HCT116 (cell line): ENCODE data around the gene ZNF425. TPM values are rescaled to one million over a fixed set of nuclear protein-coding genes. Genes with fewer than 3 reads are reported as not detected.

ENCODE experiments used
- ATAC-seq: fragments of 200-7000 bp; cut with Tn5 transposase; 2 replicates; pipeline ENCODE4 v1.9.1; 2020; ENCODE audit warnings: mild to moderate bottlenecking, moderate library complexity
- Bru-seq: library from RNA; stranded (reverse); fragments of 400-500 nt; gene quantifications from one replicate; lab custom pipeline; 2021; lab: Mats Ljungman, UMichigan
- BruChase-seq, 2 experiments: library from RNA; stranded (reverse); fragments of 400-500 nt; gene quantifications; one replicate each; lab custom pipeline; 2021; lab: Mats Ljungman, UMichigan
- BruUV-seq: library from RNA; stranded (reverse); fragments of 400-500 nt; replicated peaks from 2 replicates; lab custom pipeline; 2021; lab: Mats Ljungman, UMichigan
- CTCF ChIA-PET: fragments of 300-600 bp; sonication (Branson Sonifier 250); formaldehyde crosslinking; loops from one replicate; lab custom pipeline; 2021; ENCODE audit warnings: antibody characterized with exemption; lab: Charles Lee
- POLR2A ChIA-PET: fragments of 300-600, 350-600 bp; sonication (Branson Sonifier 250); formaldehyde crosslinking; loops from one replicate; lab custom pipeline; 2021; ENCODE audit warnings: antibody characterized with exemption; lab: Charles Lee
- RAD21 ChIA-PET, 2 experiments: fragments of 300-600 bp; sonication (Branson Sonifier 250); formaldehyde crosslinking; loops; one replicate each; lab custom pipeline; 2023; ENCODE audit warnings: low total read pairs in 2 of 2; ENCODE audit not compliant: uncharacterized antibody in 2 of 2, unreplicated experiment in 2 of 2, low non-redundant PET in 1 of 2; lab: Charles Lee
- DNase-seq: peaks from one replicate; pipeline ENCODE4 v3.0.0-alpha.2; 2010; ENCODE audit warnings: low read depth, low spot score
- H2AFZ ChIP-seq: fragments of 200-600 bp; shearing (Covaris generic), sonication (generic); 2 replicates; pipeline ENCODE4 v1.6.1; 2017; ENCODE audit warnings: low read depth, mixed run types, mixed read lengths, antibody characterized with exemption, low read length; ENCODE audit not compliant: poor library complexity, severe bottlenecking
- H3K27ac ChIP-seq: 2 replicates; pipeline ENCODE4 v1.5.1; 2012; ENCODE audit warnings: low read depth, low read length
- H3K27me3 ChIP-seq: fragments of 200-600 bp; sonication (generic); 2 replicates; pipeline ENCODE4 v1.6.1; 2016; ENCODE audit warnings: mixed run types, low read length, mixed read lengths; ENCODE audit not compliant: insufficient read depth
- H3K36me3 ChIP-seq, 2 experiments: fragments of 200-500 bp in 1 of 2; fragments of 200-600 bp in 1 of 2; sonication (Bioruptor generic) in 1 of 2; sonication (generic) in 1 of 2; 2 replicates each; pipeline versions ENCODE4 v1.5.1 to v1.6.1; 2014 to 2016; ENCODE audit warnings: low read length in 2 of 2, inconsistent platforms in 1 of 2, mixed read lengths in 1 of 2, mixed run types in 1 of 2; ENCODE audit not compliant: insufficient read depth in 2 of 2, control insufficient read depth in 1 of 2
- H3K4me1 ChIP-seq, 2 experiments: fragments of 200-600 bp in 1 of 2; sonication (generic) in 1 of 2; 2 replicates each; pipeline versions ENCODE4 v1.5.1 to v1.6.1; 2012 to 2017; ENCODE audit warnings: low read length in 2 of 2, inconsistent platforms in 1 of 2, mild to moderate bottlenecking in 1 of 2, mixed read lengths in 1 of 2, mixed run types in 1 of 2, moderate library complexity in 1 of 2; ENCODE audit not compliant: insufficient read depth in 2 of 2, control insufficient read depth in 1 of 2
- H3K4me2 ChIP-seq: fragments of 200-600 bp; sonication (generic); 2 replicates; pipeline ENCODE4 v1.6.1; 2017; ENCODE audit warnings: mixed run types, low read length, mixed read lengths
- H3K4me3 ChIP-seq, 2 experiments: fragments of 200-600 bp in 1 of 2; sonication (generic) in 1 of 2; replicated peaks in 1 of 2; 2 replicates each; pipeline ENCODE4 v1.5.1; 2011 to 2016; ENCODE audit warnings: low read length in 2 of 2, control low read depth in 1 of 2, low read depth in 1 of 2, mild to moderate bottlenecking in 1 of 2, mixed read lengths in 1 of 2, mixed run types in 1 of 2
- H3K79me2 ChIP-seq: fragments of 200-600 bp; sonication (generic); 2 replicates; pipeline ENCODE4 v1.6.1; 2017; ENCODE audit warnings: mild to moderate bottlenecking, mixed run types, low read length, moderate library complexity, mixed read lengths; ENCODE audit not compliant: insufficient read depth
- H3K9ac ChIP-seq: fragments of 200-600 bp; sonication (generic); 2 replicates; pipeline ENCODE4 v1.6.1; 2016; ENCODE audit warnings: low read length, mixed read lengths
- H3K9me2 ChIP-seq: fragments of 200-600 bp; sonication (generic), shearing (Covaris generic); 2 replicates; pipeline ENCODE4 v1.6.1; 2017; ENCODE audit warnings: mixed run types, mild to moderate bottlenecking, moderate library complexity; ENCODE audit not compliant: insufficient read depth
- H3K9me3 ChIP-seq, 2 experiments: fragments of 200-500 bp in 1 of 2; fragments of 200-600 bp in 1 of 2; sonication (Bioruptor generic) in 1 of 2; sonication (generic) in 1 of 2; 2 replicates each; pipeline ENCODE4 v1.6.1; 2014 to 2017; ENCODE audit warnings: low read length in 2 of 2, mixed read lengths in 2 of 2, inconsistent platforms in 1 of 2, low read depth in 1 of 2, mild to moderate bottlenecking in 1 of 2, mixed run types in 1 of 2, moderate library complexity in 1 of 2; ENCODE audit not compliant: control insufficient read depth in 1 of 2, insufficient read depth in 1 of 2
- H4K20me1 ChIP-seq: fragments of 200-600 bp; sonication (generic), shearing (Covaris generic); 2 replicates; pipeline ENCODE4 v1.6.1; 2017; ENCODE audit warnings: mixed run types, mild to moderate bottlenecking, moderate library complexity; ENCODE audit not compliant: insufficient read depth
- CBX3 ChIP-seq: IDR thresholded peaks from 2 replicates; pipeline ENCODE4 v1.6.1; 2012; ENCODE audit warnings: low read depth
- CEBPB ChIP-seq: IDR thresholded peaks from 2 replicates; pipeline ENCODE4 v1.6.1; 2012; ENCODE audit warnings: low read depth
- CTCF ChIP-seq, 3 experiments: fragments of 200-600 bp in 1 of 3; sonication (generic) in 1 of 3; IDR thresholded peaks in 2 of 3; conservative IDR thresholded peaks in 1 of 3; 2 replicates each; pipeline ENCODE4 v1.5.1; 2012 to 2017; ENCODE audit warnings: low read depth in 2 of 3, low read length in 2 of 3, antibody characterized with exemption in 1 of 3, borderline replicate concordance in 1 of 3, control low read depth in 1 of 3, mild to moderate bottlenecking in 1 of 3, mixed read lengths in 1 of 3, mixed run types in 1 of 3, moderate library complexity in 1 of 3; ENCODE audit not compliant: insufficient read depth in 1 of 3
- ELF1 ChIP-seq: IDR thresholded peaks from 2 replicates; pipeline ENCODE4 v1.6.1; 2012; ENCODE audit warnings: low read depth, borderline replicate concordance
- FOSL1 ChIP-seq: IDR thresholded peaks from 2 replicates; pipeline ENCODE4 v1.6.1; 2012; ENCODE audit warnings: low read depth
- MAX ChIP-seq: IDR thresholded peaks from 2 replicates; pipeline ENCODE4 v1.6.1; 2012
- POLR2A ChIP-seq: IDR thresholded peaks from 2 replicates; pipeline ENCODE4 v1.7.0; 2011; ENCODE audit warnings: borderline replicate concordance; ENCODE audit not compliant: insufficient read depth, insufficient read length; ENCODE audit errors: extremely low read depth
- POLR2AphosphoS5 ChIP-seq: IDR thresholded peaks from 2 replicates; pipeline ENCODE4 v1.6.1; 2011; ENCODE audit warnings: mild to moderate bottlenecking, low read depth, low read length, moderate library complexity
- RAD21 ChIP-seq: IDR thresholded peaks from 2 replicates; pipeline ENCODE4 v1.6.1; 2012; ENCODE audit warnings: low read depth, mild to moderate bottlenecking
- SIN3A ChIP-seq: IDR thresholded peaks from 2 replicates; pipeline ENCODE4 v1.6.1; 2012; ENCODE audit warnings: low read depth
- SP1 ChIP-seq: IDR thresholded peaks from 2 replicates; pipeline ENCODE4 v1.6.1; 2012; ENCODE audit warnings: low read depth
- SRF ChIP-seq: IDR thresholded peaks from 2 replicates; pipeline ENCODE4 v1.6.1; 2012; ENCODE audit warnings: low read depth
- YY1 ChIP-seq: IDR thresholded peaks from 2 replicates; pipeline ENCODE4 v1.6.1; 2011; ENCODE audit warnings: low read length, low read depth, moderate library complexity, mild to moderate bottlenecking; ENCODE audit not compliant: insufficient replicate concordance; ENCODE audit errors: extremely low read depth
- ZBTB33 ChIP-seq: IDR thresholded peaks from 2 replicates; pipeline ENCODE4 v1.6.1; 2011; ENCODE audit warnings: mild to moderate bottlenecking, low read length, moderate library complexity; ENCODE audit not compliant: insufficient replicate concordance; ENCODE audit errors: extremely low read depth
- ZFX ChIP-seq: fragments of 450-650 bp; IDR thresholded peaks from 2 replicates; pipeline ENCODE4 v1.6.1; 2017
- intact Hi-C: fragments of 100-400 bp; cut with micrococcal nuclease; formaldehyde crosslinking; loops from 2 replicates; pipeline ENCODE4 v1.10.0; 2022
- long read RNA-seq: library from polyadenylated mRNA; unstranded; transcript quantifications from one replicate; pipeline ENCODE4 v2.0.0, GENCODE V29; 2021; ENCODE audit not compliant: unreplicated experiment
- polyA plus RNA-seq: library from polyadenylated mRNA; unstranded; fragments of >200 nt; gene quantifications from 2 replicates; pipeline ENCODE4 v1.2.1, GENCODE V29; 2012; ENCODE audit warnings: missing spikeins
- total RNA-seq: library from RNA; stranded (reverse); gene quantifications from one replicate; pipeline ENCODE4 v1.2.1, GENCODE V29; 2021; ENCODE audit not compliant: unreplicated experiment

The ZNF425 gene
- total RNA-seq = 2.1 TPM
- 1.2 and 1.5 TPM in 2 replicates for polyA plus RNA-seq
- percentile 51 among the genes with signal in this experiment for Bru-seq, nascent RNA
- percentile 47 among the genes with signal in this experiment for BruChase-seq, experiment 1, labeled RNA remaining after a 6-hour chase
- percentile 46 among the genes with signal in this experiment for BruChase-seq, experiment 2, labeled RNA remaining after a 2-hour chase
- long read RNA-seq, partial matches to known transcripts = 0 of 4 reads
- long read RNA-seq, other reads (novel, unspliced or antisense) = 1 of 4 reads

- intact Hi-C loops = loop anchor here (1.0 to 2.0 kb wide), 2 partner anchors 21 to 61 kb away; partner anchors contain the start of gene ZNF398
- no TSS peak for BruUV-seq
Measured at GRCh38 chr7:149125863-149126661, at the start of gene ZNF425. TSS of gene ZNF425 (minus strand) at chr7:149126324. CDS start at chr7:149126213, 111 bp downstream.

More at GRCh38 chr7:149125863-149126661, at the start of gene ZNF425:
- RAD21 ChIA-PET = no interaction called here
- Histone ChIP-seq H4K20me1 (peaks cover 4% of the 10 kb centered on the region; the same call in 1 of the 2 replicates), H3K9me3 (peaks cover 0 to 9% of the 10 kb centered on the region in 2 experiments; a peak in 2 of 4 replicates)
- TF ChIP-seq CEBPB (no peak), CTCF (IDR thresholded peaks at IDR 0.05 in 2 of 3, conservative IDR thresholded peaks at IDR 0.05 in 1 of 3; ENCODE audit: borderline replicate concordance in 1 of 3, insufficient read depth in 1 of 3, low read depth in 2 of 3, low read length in 2 of 3) (peak; percentile 85 to 95 (median 94)), POLR2AphosphoS5 (peak; percentile 97), MAX (peak; percentile 85), CBX3 (no peak), ZBTB33 (peak; percentile 78), ELF1 (peak; percentile 77; the same call in 1 of the 2 replicates), POLR2A (peak; percentile 90), YY1 (peak; percentile 87), RAD21 (peak; percentile 49; the same call in 1 of the 2 replicates), SIN3A (peak; percentile 97), SP1 (peak; percentile 65), SRF (no peak), FOSL1 (no peak), ZFX (peak; percentile 97)
- TF ChIP-seq, all 23 proteins: peak for 11
- H3K9ac ChIP-seq = peak within 1 kb of the TSS; percentile 91
- ATAC-seq = peak; percentile 85
- H3K27me3 ChIP-seq = no peaks in the 10 kb centered on the region
- H3K79me2 ChIP-seq = peaks cover 26% of the 10 kb centered on the region
- ChIA-PET CTCF (interaction anchor here (1.1 to 4.5 kb wide), 3 partner anchors 22 to 69 kb away, joined by 3 to 28 read pairs (median 3); partner anchors contain the start of genes ZNF282 and ZNF398), POLR2A (interaction anchor here (0.7 to 1.5 kb wide), 5 partner anchors 13 to 60 kb away, joined by 3 to 5 read pairs (median 3); partner anchors contain the start of gene ZNF398)
- no peaks in the 10 kb centered on the region for H3K9me2 ChIP-seq
- H3K27ac ChIP-seq = peak within 1 kb of the TSS; percentile 96
- peaks cover 0 to 11% of the 10 kb centered on the region in 2 experiments; a peak in 3 of 4 replicates for H3K36me3 ChIP-seq
- H3K4me3 ChIP-seq = peak within 1 kb of the TSS; percentile 83 to 97
- H3K4me2 ChIP-seq = peak within 1 kb of the TSS; percentile 96
- peaks cover 10 to 27% of the 10 kb centered on the region in 2 experiments for H3K4me1 ChIP-seq
- peak; percentile 85 for DNase-seq
- H2AFZ ChIP-seq = peak within 1 kb of the TSS; percentile 17
